Calu3 (cell line): ENCODE results near the gene SRSF12. TPM values are rescaled to one million over a fixed set of nuclear protein-coding genes. Genes with fewer than 3 reads are reported as not detected.

Source experiments
- BruUV-seq: library from RNA; stranded (reverse); fragments of 400-500 nt; replicated peaks from 2 replicates; lab custom pipeline; 2021; lab: Mats Ljungman, UMichigan
- CTCF ChIA-PET: fragments of 300-600 bp; sonication (Branson Sonifier 250); formaldehyde crosslinking; loops from one replicate; lab custom pipeline; 2022; ENCODE audit warnings: antibody characterized with exemption; lab: Charles Lee
- DNase-seq: peaks from one replicate; pipeline ENCODE4 v3.0.0; 2022
- H3K27ac Mint-ChIP-seq: one replicate; pipeline ENCODE4 v1.8.0; 2022; ENCODE audit warnings: mixed read lengths; ENCODE audit not compliant: unreplicated experiment
- H3K27me3 Mint-ChIP-seq: one replicate; pipeline ENCODE4 v1.8.0; 2022; ENCODE audit warnings: mixed read lengths; ENCODE audit not compliant: unreplicated experiment
- H3K36me3 Mint-ChIP-seq: one replicate; pipeline ENCODE4 v1.8.0; 2022; ENCODE audit warnings: mild to moderate bottlenecking, moderate library complexity, mixed read lengths; ENCODE audit not compliant: insufficient read depth, unreplicated experiment
- H3K4me1 Mint-ChIP-seq: one replicate; pipeline ENCODE4 v1.8.0; 2022; ENCODE audit warnings: mild to moderate bottlenecking, low read depth, mixed read lengths; ENCODE audit not compliant: unreplicated experiment
- H3K4me3 Mint-ChIP-seq: one replicate; pipeline ENCODE4 v1.8.0; 2022; ENCODE audit warnings: mild to moderate bottlenecking, low read depth, moderate library complexity, mixed read lengths; ENCODE audit not compliant: unreplicated experiment
- H3K9me3 Mint-ChIP-seq: one replicate; pipeline ENCODE4 v1.8.0; 2022; ENCODE audit warnings: low read depth, mixed read lengths; ENCODE audit not compliant: unreplicated experiment
- CTCF ChIP-seq: fragments of 200-600 bp; IDR thresholded peaks from one replicate; pipeline ENCODE4 v1.8.0; 2022; ENCODE audit warnings: antibody characterized with exemption; ENCODE audit not compliant: unreplicated experiment
- intact Hi-C: fragments of 100-400 bp; cut with micrococcal nuclease; formaldehyde crosslinking; loops from one replicate; pipeline ENCODE4 v1.10.0; 2022; ENCODE audit not compliant: unreplicated experiment
- total RNA-seq: library from RNA; stranded (reverse); gene quantifications from 2 replicates; pipeline ENCODE4 v1.2.3, GENCODE V29; 2022

SRSF12 gene
- total RNA-seq, 1 experiment from 2014 or later = 1.8 TPM

GRCh38 chr6:89063881-89064280 is 54.0 kb downstream of the SRSF12 start:
- intact Hi-C loops = no loop called here
- Mint-ChIP-seq H3K4me1 (peaks cover 15% of the 10 kb centered on the region), H3K27ac (no peak overlapping the region), H3K4me3 (no peak overlapping the region), H3K36me3 (no peaks in the 10 kb centered on the region), H3K27me3 (no peaks in the 10 kb centered on the region), H3K9me3 (no peaks in the 10 kb centered on the region)
- no peak for TF ChIP-seq CTCF
- DNase-seq = no peak
- CTCF ChIA-PET = no interaction called here
- no TSS peak for BruUV-seq

GRCh38 chr6:89059227-89059626 is 58.6 kb downstream of the SRSF12 start:
- no peak for TF ChIP-seq CTCF
- BruUV-seq = no TSS peak
- Mint-ChIP-seq H3K9me3 (no peaks in the 10 kb centered on the region), H3K36me3 (no peaks in the 10 kb centered on the region), H3K27ac (no peak overlapping the region), H3K4me1 (no peaks in the 10 kb centered on the region), H3K27me3 (no peaks in the 10 kb centered on the region), H3K4me3 (no peak overlapping the region)
- CTCF ChIA-PET = no interaction called here
- DNase-seq = no peak
- intact Hi-C loops = no loop called here

DNA sequence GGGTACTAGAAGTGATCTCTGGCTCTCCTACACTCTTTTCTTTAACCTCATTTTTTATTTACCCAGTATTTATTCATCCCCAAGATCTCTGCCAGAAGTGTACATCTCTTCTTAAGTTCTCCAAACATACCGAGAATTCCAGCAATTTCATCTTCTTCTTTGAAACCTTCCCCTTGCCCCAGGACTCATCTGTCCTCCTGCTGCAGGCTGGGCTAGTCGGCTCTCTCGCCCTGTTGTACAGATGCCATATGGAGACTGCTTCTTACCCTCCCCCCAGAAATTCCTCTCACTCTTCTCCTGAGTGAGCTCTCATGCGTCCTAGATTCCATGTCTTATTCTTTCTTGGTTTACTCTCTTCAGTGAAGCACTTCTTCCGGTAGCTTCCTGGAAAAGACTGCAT is 59.2 kb downstream of the SRSF12 start:
- CTCF ChIA-PET = no interaction called here
- TF ChIP-seq CTCF = no peak
- Mint-ChIP-seq H3K9me3 (no peaks in the 10 kb centered on the region), H3K36me3 (no peaks in the 10 kb centered on the region), H3K27ac (no peak overlapping the region), H3K4me3 (no peak overlapping the region), H3K4me1 (no peaks in the 10 kb centered on the region), H3K27me3 (no peaks in the 10 kb centered on the region)
- DNase-seq = no peak
- intact Hi-C loops = no loop called here
- BruUV-seq = no TSS peak

- no peak overlapping the region for H3K27ac Mint-ChIP-seq
- no peaks in the 10 kb centered on the region for H3K9me3 Mint-ChIP-seq
- TF ChIP-seq CTCF = no peak
- no peak for DNase-seq
- no peaks in the 10 kb centered on the region for H3K36me3 Mint-ChIP-seq
- CTCF ChIA-PET = no interaction called here
- no TSS peak for BruUV-seq
- H3K4me3 Mint-ChIP-seq = no peak overlapping the region
- no peaks in the 10 kb centered on the region for H3K27me3 Mint-ChIP-seq
- no peaks in the 10 kb centered on the region for H3K4me1 Mint-ChIP-seq
- intact Hi-C loops = no loop called here
These were observed 60.1 kb downstream of the SRSF12 start for GRCh38 chr6:89057759-89058158.

- Mint-ChIP-seq H3K27ac (no peak overlapping the region), H3K4me1 (no peaks in the 10 kb centered on the region), H3K4me3 (no peak overlapping the region), H3K27me3 (no peaks in the 10 kb centered on the region), H3K36me3 (no peaks in the 10 kb centered on the region), H3K9me3 (no peaks in the 10 kb centered on the region)
- no TSS peak for BruUV-seq
- intact Hi-C loops = no loop called here
- TF ChIP-seq CTCF = no peak
- CTCF ChIA-PET = no interaction called here
- no peak for DNase-seq
These were observed 63.7 kb downstream of the SRSF12 start for GRCh38 chr6:89054208-89054607.
